ENCODE measurements around the gene INO80. TPM values are rescaled to one million over a fixed set of nuclear protein-coding genes. Genes with fewer than 3 reads are reported as not detected.

Gene INO80
- total RNA-seq, 2 donors from 2014 or later: 14.0 to 34.3 TPM

DNA sequence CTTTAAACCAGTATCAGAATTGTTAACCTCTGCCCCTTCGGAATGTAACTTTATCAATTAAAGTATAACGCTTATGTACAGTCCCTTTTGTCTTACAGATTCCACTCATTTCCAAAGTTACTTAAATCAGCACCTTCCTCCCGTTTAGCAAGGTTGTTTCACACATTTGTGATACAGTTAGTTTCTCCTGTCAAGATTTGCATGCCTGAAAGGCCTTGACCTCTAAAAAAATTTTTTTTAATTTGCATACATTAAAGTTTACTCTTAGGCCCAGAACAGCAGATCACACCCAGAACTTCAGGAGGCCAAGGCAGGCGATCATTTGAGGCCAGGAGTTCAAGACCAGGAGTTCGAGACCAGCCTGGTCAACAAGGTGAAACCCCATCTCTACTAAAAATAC, 9.1 kb downstream of the INO80 start:
- no peaks in the 10 kb centered on the region for H3K27me3 ChIP-seq
- intact Hi-C loops (cut with DNase I): no loop called here
- H3K36me3 ChIP-seq (replicated peaks in 1 of 2; ENCODE audit: insufficient read depth in 1 of 2, low read depth in 2 of 2): no peaks in the 10 kb centered on the region
- ATAC-seq (no peak), DNase-seq (no peak)
- no peak overlapping the region for H3K27ac ChIP-seq
- TF ChIP-seq, protein P1, sequence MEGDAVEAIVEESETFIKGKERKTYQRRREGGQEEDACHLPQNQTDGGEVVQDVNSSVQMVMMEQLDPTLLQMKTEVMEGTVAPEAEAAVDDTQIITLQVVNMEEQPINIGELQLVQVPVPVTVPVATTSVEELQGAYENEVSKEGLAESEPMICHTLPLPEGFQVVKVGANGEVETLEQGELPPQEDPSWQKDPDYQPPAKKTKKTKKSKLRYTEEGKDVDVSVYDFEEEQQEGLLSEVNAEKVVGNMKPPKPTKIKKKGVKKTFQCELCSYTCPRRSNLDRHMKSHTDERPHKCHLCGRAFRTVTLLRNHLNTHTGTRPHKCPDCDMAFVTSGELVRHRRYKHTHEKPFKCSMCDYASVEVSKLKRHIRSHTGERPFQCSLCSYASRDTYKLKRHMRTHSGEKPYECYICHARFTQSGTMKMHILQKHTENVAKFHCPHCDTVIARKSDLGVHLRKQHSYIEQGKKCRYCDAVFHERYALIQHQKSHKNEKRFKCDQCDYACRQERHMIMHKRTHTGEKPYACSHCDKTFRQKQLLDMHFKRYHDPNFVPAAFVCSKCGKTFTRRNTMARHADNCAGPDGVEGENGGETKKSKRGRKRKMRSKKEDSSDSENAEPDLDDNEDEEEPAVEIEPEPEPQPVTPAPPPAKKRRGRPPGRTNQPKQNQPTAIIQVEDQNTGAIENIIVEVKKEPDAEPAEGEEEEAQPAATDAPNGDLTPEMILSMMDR (IDR thresholded peaks at IDR 0.05): no peak
- TF ChIP-seq POLR2A (IDR thresholded peaks at IDR 0.05): no peak
- H3K4me3 ChIP-seq: no peak overlapping the region
- H3K4me1 ChIP-seq: peaks cover 4% of the 10 kb centered on the region
- H3K9me3 ChIP-seq: no peaks in the 10 kb centered on the region
- WGBS, 2 donors: 60 to 63% methylated on average over 5 of the region's 5 CpGs

DNA sequence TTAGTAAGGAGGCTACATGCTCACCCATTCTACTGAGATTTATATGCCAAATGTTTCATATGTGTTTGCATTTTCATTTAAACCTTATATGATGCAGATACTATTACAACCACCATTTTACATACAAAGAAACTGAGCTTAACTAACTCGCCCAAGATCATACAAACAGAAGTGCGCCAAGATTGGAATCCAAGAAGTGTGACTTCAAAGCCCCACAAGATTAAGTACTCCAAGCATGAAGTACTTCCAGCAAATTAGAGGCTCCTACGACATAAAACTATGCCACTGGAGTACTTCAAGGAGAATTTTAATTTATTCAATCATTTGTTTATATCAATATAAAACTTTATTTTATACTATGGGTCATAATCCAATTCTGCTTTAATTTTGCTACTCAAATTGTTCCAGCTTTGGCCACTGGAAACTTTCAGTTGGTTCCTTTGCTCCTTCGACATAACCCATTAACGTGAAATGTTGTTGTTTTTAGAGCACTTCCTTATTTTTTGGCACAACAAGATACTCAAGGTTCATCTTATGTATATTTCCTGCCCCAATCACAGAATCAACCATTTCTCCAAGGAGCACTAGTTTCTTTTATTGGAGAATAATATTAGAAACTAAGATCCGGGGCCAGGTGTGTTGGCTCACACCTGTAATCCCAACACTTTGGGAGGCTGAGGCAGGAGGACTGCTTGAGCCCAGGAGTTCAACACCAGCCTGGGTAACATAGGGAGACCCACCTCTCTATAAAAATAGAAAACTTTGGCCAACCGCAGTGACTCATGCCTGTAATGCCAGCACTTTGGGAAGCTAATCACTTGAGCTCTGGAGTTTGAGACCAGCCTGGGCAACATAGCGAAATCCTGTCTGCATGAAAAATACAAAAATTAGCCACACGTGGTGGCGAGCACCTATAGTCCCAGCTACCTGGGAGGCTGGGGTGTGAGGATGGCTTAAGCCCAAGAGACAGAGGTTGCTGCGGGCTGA, 10.4 kb downstream of the INO80 start:
- no peak overlapping the region for H3K27ac ChIP-seq
- DNase-seq: no peak
- intact Hi-C loops (cut with DNase I): no loop called here
- H3K27me3 ChIP-seq: no peaks in the 10 kb centered on the region
- no peaks in the 10 kb centered on the region for H3K36me3 ChIP-seq (replicated peaks in 1 of 2; ENCODE audit: insufficient read depth in 1 of 2, low read depth in 2 of 2)
- peaks cover 4% of the 10 kb centered on the region for H3K4me1 ChIP-seq
- TF ChIP-seq, protein P1 (IDR thresholded peaks at IDR 0.05): no peak
- no peak for TF ChIP-seq POLR2A (IDR thresholded peaks at IDR 0.05)
- no peak overlapping the region for H3K4me3 ChIP-seq
- no peak for ATAC-seq
- WGBS, 2 donors: 91 to 93% methylated on average over 11 of the region's 11 CpGs
- no peaks in the 10 kb centered on the region for H3K9me3 ChIP-seq

DNA sequence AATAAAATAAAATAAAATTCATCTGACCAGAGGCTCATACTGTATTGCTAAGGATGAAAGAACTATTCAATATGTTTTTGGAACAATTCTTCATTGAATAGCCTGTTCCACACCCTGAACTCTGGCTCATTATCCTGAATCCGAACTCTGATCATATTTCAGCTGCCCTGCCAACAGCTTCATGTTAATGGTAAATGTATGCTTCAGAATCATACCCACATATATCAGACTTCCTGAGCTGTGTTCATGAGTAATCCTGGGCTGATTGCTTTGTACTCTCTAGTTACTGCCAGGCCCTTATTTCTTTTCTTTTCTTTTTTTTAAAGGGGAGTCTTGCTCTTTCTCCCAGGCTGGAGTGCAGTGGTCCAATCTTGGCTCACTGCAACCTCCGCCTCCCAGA, 11.8 kb downstream of the INO80 start:
- no peak for DNase-seq
- H3K4me1 ChIP-seq: peaks cover 4% of the 10 kb centered on the region
- no peak overlapping the region for H3K27ac ChIP-seq
- intact Hi-C loops (cut with DNase I): no loop called here
- WGBS, 2 donors: 92 to 96% methylated on average over 2 of the region's 2 CpGs
- no peak for TF ChIP-seq POLR2A (IDR thresholded peaks at IDR 0.05)
- TF ChIP-seq, protein P1 (IDR thresholded peaks at IDR 0.05): no peak
- H3K36me3 ChIP-seq (replicated peaks in 1 of 2; ENCODE audit: insufficient read depth in 1 of 2, low read depth in 2 of 2): no peaks in the 10 kb centered on the region
- H3K4me3 ChIP-seq: no peak overlapping the region
- H3K9me3 ChIP-seq: no peaks in the 10 kb centered on the region
- H3K27me3 ChIP-seq: no peaks in the 10 kb centered on the region
- ATAC-seq: no peak

DNA sequence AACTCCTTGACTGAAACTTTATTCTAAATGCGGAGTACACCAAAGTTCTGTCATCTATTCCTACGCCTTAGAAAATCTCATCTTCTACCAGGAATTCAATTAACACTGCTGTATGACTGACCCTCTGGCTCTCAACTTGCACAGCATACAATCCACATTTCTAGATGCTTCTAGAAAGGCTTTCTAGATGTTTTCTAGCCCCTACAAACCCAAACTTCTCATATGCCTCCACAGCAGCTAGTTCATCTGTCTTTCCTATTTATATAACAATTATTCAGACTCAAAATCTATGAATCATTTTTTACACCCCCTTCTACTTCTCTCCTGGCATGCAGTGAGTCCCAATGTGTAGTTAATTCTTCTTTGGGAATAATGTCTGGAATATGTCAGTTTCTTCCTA, 13.2 kb downstream of the INO80 start:
- WGBS, 2 donors: 96% methylated on average over 2 of the region's 2 CpGs
- H3K9me3 ChIP-seq: no peaks in the 10 kb centered on the region
- H3K4me1 ChIP-seq: peaks cover 4% of the 10 kb centered on the region
- no peak overlapping the region for H3K4me3 ChIP-seq
- intact Hi-C loops (cut with DNase I): no loop called here
- ATAC-seq (no peak), DNase-seq (no peak)
- TF ChIP-seq, protein P1 (IDR thresholded peaks at IDR 0.05): no peak
- TF ChIP-seq POLR2A (IDR thresholded peaks at IDR 0.05): no peak
- no peaks in the 10 kb centered on the region for H3K27me3 ChIP-seq
- no peak overlapping the region for H3K27ac ChIP-seq
- H3K36me3 ChIP-seq (replicated peaks in 1 of 2; ENCODE audit: insufficient read depth in 1 of 2, low read depth in 2 of 2): no peaks in the 10 kb centered on the region
